ENCODE results near the gene PTK6. TPM values are rescaled to one million over a fixed set of nuclear protein-coding genes. Genes with fewer than 3 reads are reported as not detected.

Gene PTK6
- total and polyA plus RNA-seq, 2 of the 13 experiments (the other 11 are each of a cell fraction or from before 2014, with no cell fraction given) = 0.08 TPM; not detected in 1

DNA sequence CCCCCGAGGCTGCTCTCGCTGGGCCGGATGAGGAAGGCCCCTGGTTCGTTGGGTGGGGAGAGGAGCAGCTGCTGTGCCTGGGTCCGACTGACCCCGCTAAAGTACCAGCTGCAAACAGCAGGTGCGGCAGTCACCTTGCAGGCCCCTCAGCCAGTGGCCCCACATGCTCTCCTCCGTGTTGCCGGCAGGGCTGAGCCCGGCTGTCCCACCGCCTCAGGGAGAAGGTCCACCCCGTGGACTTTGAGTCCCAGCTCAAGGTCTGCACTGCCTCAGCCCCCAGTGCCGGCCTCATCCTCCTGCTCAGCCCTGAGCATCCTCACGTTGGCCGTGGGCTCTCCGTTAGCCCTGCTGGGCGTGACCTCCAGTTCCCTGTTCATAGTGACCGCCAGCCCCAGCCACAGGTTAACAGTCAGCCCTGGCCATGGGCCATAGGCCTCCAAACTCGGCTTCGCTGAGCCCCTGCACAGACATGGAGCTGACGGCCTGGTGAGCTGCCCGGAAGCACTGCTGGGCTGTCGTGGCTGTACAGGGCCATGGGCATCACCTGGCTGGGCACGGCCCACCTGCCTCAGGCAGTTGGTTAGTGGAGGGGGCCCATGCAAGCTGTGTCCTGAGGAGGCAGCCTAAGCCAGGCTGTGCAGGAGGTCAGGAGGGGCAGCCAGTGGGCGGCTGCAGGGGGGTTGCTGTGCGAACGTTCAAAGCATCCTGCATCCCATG lies 7.2 kb upstream of the PTK6 start (continued):
- TF ChIP-seq ZNF569 (CRISPR knock-in tag; IDR thresholded peaks at IDR 0.05; ENCODE audit: borderline replicate concordance) (no peak), ZNF512 (CRISPR knock-in tag; IDR thresholded peaks at IDR 0.05) (no peak), SP4 (CRISPR knock-in tag; IDR thresholded peaks at IDR 0.05) (peak; percentile 66; the same call in 1 of the 2 replicates), ZNF350 (CRISPR knock-in tag; IDR thresholded peaks at IDR 0.05; ENCODE audit: borderline replicate concordance, low read depth) (no peak), PAF1 (CRISPR knock-in tag; IDR thresholded peaks at IDR 0.05) (no peak), ZNF160 (CRISPR knock-in tag; IDR thresholded peaks at IDR 0.05) (no peak), ZSCAN20 (CRISPR knock-in tag; IDR thresholded peaks at IDR 0.05; ENCODE audit: borderline replicate concordance) (no peak), IRX3 (CRISPR knock-in tag; IDR thresholded peaks at IDR 0.05; ENCODE audit: borderline replicate concordance, low read depth) (no peak), KAT8 (CRISPR knock-in tag; IDR thresholded peaks at IDR 0.05) (no peak)
- TF ChIP-seq, protein P1, sequence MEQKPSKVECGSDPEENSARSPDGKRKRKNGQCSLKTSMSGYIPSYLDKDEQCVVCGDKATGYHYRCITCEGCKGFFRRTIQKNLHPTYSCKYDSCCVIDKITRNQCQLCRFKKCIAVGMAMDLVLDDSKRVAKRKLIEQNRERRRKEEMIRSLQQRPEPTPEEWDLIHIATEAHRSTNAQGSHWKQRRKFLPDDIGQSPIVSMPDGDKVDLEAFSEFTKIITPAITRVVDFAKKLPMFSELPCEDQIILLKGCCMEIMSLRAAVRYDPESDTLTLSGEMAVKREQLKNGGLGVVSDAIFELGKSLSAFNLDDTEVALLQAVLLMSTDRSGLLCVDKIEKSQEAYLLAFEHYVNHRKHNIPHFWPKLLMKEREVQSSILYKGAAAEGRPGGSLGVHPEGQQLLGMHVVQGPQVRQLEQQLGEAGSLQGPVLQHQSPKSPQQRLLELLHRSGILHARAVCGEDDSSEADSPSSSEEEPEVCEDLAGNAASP (CRISPR knock-in tag; IDR thresholded peaks at IDR 0.05; ENCODE audit: borderline replicate concordance) = 0 out of 2 replicates have a peak, but pooled peaks have one; percentile 11
- TF ChIP-seq, protein P2, sequence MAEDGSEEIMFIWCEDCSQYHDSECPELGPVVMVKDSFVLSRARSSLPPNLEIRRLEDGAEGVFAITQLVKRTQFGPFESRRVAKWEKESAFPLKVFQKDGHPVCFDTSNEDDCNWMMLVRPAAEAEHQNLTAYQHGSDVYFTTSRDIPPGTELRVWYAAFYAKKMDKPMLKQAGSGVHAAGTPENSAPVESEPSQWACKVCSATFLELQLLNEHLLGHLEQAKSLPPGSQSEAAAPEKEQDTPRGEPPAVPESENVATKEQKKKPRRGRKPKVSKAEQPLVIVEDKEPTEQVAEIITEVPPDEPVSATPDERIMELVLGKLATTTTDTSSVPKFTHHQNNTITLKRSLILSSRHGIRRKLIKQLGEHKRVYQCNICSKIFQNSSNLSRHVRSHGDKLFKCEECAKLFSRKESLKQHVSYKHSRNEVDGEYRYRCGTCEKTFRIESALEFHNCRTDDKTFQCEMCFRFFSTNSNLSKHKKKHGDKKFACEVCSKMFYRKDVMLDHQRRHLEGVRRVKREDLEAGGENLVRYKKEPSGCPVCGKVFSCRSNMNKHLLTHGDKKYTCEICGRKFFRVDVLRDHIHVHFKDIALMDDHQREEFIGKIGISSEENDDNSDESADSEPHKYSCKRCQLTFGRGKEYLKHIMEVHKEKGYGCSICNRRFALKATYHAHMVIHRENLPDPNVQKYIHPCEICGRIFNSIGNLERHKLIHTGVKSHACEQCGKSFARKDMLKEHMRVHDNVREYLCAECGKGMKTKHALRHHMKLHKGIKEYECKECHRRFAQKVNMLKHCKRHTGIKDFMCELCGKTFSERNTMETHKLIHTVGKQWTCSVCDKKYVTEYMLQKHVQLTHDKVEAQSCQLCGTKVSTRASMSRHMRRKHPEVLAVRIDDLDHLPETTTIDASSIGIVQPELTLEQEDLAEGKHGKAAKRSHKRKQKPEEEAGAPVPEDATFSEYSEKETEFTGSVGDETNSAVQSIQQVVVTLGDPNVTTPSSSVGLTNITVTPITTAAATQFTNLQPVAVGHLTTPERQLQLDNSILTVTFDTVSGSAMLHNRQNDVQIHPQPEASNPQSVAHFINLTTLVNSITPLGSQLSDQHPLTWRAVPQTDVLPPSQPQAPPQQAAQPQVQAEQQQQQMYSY (CRISPR knock-in tag; IDR thresholded peaks at IDR 0.05) = no peak
- TF ChIP-seq, protein P3, sequence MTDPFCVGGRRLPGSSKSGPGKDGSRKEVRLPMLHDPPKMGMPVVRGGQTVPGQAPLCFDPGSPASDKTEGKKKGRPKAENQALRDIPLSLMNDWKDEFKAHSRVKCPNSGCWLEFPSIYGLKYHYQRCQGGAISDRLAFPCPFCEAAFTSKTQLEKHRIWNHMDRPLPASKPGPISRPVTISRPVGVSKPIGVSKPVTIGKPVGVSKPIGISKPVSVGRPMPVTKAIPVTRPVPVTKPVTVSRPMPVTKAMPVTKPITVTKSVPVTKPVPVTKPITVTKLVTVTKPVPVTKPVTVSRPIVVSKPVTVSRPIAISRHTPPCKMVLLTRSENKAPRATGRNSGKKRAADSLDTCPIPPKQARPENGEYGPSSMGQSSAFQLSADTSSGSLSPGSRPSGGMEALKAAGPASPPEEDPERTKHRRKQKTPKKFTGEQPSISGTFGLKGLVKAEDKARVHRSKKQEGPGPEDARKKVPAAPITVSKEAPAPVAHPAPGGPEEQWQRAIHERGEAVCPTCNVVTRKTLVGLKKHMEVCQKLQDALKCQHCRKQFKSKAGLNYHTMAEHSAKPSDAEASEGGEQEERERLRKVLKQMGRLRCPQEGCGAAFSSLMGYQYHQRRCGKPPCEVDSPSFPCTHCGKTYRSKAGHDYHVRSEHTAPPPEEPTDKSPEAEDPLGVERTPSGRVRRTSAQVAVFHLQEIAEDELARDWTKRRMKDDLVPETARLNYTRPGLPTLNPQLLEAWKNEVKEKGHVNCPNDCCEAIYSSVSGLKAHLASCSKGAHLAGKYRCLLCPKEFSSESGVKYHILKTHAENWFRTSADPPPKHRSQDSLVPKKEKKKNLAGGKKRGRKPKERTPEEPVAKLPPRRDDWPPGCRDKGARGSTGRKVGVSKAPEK (CRISPR knock-in tag; IDR thresholded peaks at IDR 0.05; ENCODE audit: borderline replicate concordance) = no peak
- TF ChIP-seq, protein P4, sequence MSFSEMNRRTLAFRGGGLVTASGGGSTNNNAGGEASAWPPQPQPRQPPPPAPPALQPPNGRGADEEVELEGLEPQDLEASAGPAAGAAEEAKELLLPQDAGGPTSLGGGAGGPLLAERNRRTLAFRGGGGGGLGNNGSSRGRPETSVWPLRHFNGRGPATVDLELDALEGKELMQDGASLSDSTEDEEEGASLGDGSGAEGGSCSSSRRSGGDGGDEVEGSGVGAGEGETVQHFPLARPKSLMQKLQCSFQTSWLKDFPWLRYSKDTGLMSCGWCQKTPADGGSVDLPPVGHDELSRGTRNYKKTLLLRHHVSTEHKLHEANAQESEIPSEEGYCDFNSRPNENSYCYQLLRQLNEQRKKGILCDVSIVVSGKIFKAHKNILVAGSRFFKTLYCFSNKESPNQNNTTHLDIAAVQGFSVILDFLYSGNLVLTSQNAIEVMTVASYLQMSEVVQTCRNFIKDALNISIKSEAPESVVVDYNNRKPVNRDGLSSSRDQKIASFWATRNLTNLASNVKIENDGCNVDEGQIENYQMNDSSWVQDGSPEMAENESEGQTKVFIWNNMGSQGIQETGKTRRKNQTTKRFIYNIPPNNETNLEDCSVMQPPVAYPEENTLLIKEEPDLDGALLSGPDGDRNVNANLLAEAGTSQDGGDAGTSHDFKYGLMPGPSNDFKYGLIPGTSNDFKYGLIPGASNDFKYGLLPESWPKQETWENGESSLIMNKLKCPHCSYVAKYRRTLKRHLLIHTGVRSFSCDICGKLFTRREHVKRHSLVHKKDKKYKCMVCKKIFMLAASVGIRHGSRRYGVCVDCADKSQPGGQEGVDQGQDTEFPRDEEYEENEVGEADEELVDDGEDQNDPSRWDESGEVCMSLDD (CRISPR knock-in tag; IDR thresholded peaks at IDR 0.05; ENCODE audit: borderline replicate concordance) = no peak

All from HepG2 (cell line).